GM18867 (cell line): ENCODE data around the gene CAST.

Experiments used
- ATAC-seq: cut with Tn5 transposase; IDR thresholded peaks from one replicate; pipeline ENCODE4 v1.9.1; 2021; ENCODE audit warnings: mild to moderate bottlenecking, moderate library complexity; ENCODE audit not compliant: unreplicated experiment

CAST gene

GRCh38 chr5:96664669-96665068 lies 2.5 kb downstream of the CAST start:
- ATAC-seq: no peak

DNA sequence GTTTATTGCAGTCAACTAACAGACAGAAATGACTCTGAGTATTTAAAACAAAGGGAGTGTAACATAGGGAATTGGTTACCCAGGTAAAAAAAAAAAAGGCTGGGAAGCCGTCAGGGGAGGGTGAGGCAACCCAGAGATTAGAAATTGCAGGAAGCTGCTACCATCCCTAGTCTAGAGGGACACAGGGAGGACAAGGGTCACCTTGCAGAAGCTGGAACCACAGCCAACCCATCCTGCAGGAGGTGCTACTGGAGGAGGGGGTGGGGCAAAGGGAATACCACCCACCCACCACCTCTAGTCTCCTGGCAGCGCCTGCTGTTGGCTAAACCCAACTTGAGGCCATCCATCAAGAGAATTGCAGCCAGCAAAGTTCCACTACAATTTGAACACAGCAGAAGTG lies 6.5 kb downstream of the CAST start:
- no peak for ATAC-seq

DNA sequence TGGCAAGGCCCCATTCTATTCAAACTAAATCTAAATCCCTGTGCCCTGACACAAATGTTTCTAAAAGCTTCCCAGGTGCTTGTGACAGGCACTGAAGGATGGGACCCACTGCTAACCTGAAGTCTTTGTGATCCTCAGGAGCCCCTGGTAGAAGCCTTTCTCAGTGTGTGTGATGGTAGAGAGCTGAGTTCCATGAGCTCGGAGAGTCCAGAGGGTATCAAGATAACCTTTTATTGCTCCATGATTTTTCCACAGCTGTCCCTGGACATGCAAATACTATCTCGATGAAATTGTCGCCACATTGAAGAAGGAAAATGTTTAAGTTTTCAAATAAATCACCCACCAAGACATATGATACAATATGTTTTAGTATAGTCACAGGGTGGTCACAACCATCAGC lies 7.7 kb downstream of the CAST start:
- no peak for ATAC-seq

GRCh38 chr5:96671441-96671840 lies 9.3 kb downstream of the CAST start:
- no peak for ATAC-seq

DNA sequence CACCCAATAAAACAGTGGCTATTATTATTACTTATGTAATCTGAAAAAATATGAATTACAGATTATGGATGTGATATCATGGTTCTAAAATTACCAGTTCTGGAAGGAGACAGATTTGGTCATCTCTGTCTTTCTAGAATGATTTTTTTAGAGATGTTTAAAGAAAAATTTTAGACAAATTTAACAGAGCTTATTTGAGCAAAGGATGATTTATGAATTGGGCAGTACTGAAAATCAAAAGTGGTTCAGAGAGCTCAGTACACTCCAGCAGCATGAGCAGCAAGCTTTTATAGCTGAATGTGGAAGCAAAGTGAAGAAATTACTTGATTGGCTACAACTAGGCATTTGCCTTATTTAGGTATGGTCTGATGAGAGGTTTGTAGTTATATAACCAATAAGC lies 11.0 kb downstream of the CAST start:
- no peak for ATAC-seq

- no peak for ATAC-seq
Observed at GRCh38 chr5:96675882-96676281, 13.7 kb downstream of the CAST start.

DNA sequence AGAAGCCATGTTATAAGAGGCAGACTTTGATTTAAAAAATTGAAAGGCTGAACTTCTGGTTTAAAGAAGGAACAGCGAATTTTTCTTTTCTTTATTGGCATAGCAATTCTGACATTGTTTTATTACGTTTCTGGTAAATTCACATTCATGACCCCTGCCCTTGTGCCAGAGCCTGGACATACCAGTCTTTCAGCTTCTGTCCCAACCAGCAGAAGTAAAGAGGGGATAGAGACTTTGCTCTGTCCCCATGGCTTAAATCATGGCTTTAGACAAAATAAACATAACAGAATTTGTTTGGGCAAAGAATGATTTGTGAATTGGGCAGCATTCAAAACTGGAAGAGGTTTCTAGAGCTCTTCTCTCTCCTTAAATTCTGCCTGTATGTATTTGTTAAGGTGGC lies 15.3 kb downstream of the CAST start:
- ATAC-seq: no peak

- ATAC-seq: no peak
Observed at GRCh38 chr5:96679293-96679692, 17.1 kb downstream of the CAST start.

GRCh38 chr5:96680759-96681470 lies 18.7 kb downstream of the CAST start:
- no peak for ATAC-seq

DNA sequence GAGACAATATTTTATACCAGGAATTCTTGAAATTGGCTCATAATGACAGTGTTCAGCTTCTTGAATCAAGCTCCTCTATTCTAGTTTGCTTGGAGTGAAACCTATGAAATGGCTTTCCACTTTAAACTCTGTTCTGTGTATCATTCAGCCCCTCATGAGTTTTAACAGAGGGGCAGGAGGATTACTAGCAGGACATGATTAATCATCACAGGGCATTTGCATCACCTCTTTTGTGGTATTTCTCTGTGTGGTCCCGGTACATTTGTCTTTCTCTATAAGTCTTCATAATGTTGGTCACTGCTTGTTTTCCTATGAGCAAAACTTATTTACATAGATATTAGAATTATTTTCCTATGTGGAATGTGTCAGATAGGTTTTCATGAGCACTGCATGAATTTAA lies 21.2 kb downstream of the CAST start:
- ATAC-seq: no peak

GRCh38 chr5:96683810-96684209 lies 21.6 kb downstream of the CAST start:
- no peak for ATAC-seq

DNA sequence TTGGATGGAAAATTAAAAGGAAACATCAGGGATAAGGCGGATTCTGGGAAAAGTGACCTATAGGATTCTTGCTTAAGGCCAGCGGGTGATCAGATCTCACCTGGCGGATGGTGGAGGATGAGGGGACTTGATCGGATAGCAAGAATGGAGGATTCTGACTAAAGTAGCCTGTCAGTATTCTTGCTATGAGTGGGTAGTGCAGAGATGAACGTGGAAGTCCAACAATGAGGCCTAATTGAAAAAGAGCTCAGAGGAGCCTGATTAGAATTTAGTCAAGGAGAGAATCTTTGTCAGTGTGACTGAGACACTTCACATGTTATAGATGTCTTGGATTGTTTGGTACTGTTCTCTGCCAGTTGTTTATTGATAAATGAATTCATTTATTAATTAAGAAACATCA lies 24.9 kb downstream of the CAST start:
- no peak for ATAC-seq

DNA sequence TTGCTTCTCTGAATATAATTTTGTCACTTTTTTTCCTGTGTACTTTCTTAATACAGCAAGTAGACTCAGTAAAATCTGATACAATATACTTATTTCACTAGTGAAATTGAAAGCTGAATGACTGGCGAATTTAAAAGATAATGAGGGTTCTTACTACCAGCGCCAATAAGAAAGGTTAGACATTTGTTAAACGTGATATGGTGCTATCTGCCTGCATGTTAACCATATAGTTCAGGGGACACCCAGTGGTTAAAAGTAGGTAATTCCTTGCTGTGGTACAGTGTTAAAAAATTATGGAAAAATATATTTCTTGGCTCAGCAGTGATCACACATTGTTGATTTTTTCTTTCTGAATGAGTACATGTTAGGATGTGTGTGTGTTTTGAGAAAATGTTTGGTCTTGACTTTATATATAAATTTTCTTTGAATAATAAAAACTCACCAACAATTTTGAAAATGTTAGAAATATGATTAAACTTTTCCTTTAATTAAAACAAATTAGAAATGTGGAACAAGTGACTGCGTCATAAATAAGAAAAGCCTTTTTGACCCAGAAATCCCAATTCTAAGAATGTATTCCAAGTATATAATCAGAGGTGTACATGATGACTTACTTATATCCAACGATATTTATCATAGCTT lies 25.8 kb downstream of the CAST start:
- peak; percentile 86 for ATAC-seq

- no peak for ATAC-seq
Observed at GRCh38 chr5:96690861-96691260, 28.7 kb downstream of the CAST start.

GRCh38 chr5:96691503-96692303 lies 29.5 kb downstream of the CAST start:
- ATAC-seq: no peak

DNA sequence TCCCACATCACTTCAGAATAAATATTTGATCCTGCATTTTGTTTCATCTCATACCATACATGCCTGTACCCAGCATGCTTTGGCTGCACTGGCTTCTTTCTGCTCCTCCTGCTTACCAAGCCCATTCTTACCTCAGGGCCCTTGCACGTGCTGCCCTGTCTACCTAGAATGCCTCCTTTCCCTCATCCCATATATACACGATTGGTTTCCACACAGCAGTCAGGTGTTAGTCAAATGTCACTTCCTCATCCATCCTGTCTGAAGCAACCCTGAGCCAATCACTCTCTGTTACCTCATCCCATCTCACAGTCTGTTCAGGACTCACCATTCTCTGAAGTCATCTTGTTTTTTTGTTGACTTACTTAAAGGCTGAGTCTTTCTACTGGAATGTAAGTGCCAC lies 30.3 kb downstream of the CAST start:
- ATAC-seq: no peak

- ATAC-seq: no peak
Observed at GRCh38 chr5:96699186-96699820, 37.1 kb downstream of the CAST start.

- peak; percentile 63 for ATAC-seq
Observed at GRCh38 chr5:96702503-96703383, 40.6 kb downstream of the CAST start.

DNA sequence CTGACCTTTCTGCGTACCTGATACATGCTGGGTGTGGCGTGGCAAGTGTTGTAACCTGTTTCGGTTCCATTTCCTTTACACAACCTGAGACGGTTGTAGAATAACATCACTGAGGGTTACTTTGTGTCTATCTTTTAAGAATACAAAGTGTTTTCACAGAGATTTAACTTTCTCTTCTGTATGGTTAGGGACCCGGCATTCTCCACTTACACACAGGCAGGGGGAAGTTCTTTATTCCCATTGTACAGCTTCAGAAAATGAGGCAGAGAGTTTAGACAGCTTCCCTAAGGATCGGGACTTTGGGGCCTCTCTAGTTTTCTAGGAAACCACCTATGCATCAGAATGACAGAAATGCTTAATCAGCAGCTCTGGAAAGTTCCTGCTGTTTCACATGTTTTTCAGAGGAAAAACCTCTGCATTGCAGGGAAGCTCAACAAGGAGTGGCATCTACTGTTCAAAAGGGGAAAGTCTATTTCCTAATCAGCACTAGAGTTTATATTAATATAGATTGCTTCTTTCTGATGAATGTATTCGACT lies 41.3 kb downstream of the CAST start:
- peak; percentile 91 for ATAC-seq

DNA sequence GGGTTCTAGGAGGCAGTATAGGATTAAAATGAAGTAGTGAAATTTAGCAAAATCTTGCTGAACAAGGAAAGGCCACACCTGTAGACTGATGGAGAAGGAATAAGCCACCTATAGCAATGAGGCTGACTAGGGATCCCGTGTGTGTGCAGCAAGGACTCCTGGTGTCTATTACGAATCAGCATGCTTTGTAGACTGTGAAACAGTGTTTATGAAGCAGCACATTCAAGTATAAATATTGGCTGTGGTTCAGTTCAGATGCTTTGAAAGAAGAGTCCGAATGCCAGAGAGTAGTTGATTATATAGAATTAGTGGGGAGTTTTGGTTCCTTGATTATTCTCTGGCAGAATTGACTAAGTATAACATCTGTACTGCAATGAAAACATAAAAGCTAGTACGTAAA lies 41.8 kb downstream of the CAST start:
- ATAC-seq: no peak
